ENCODE results near the gene RAB11B. TPM values are rescaled to one million over a fixed set of nuclear protein-coding genes. Genes with fewer than 3 reads are reported as not detected.
"Not testable (repeated sequence)": the region's sequence is repeated elsewhere in the genome, so short reads cannot be mapped to it uniquely, and the experiment has no call there.

RAB11B gene
- total RNA-seq, 1 donor from 2014 or later, result 86.1 TPM

DNA sequence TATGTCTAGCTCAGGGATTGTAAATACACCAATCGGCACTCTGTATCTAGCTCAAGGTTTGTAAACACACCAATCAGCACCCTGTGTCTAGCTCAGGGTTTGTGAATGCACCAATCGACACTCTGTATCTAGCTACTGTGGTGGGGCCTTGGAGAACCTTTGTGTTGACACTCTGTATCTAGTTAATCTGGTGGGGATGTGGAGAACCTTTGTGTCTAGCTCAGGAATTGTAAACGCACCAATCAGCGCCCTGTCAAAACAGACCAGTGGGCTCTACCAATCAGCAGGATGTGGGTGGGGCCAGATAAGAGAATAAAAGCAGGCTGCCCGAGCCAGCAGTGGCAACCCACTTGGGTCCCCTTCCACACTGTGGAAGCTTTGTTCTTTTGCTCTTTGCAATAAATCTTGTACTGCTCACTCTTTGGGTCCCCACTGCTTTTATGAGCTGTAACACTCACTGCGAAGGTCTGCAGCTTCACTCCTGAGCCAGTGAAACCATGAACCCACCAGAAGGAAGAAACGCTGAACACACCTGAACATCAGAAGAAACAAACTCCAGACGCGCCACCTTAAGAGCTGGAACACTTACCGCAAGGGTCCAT, 13.7 kb upstream of the RAB11B start:
- H3K27ac Mint-ChIP-seq; H3K4me3 Mint-ChIP-seq (ENCODE audit: low read depth); H3K36me3 Mint-ChIP-seq (ENCODE audit: low read depth); H3K27me3 Mint-ChIP-seq (ENCODE audit: low read depth); intact Hi-C loops (cut with micrococcal nuclease); DNase-seq (ENCODE audit: low spot score); H3K9me3 Mint-ChIP-seq; H3K4me1 Mint-ChIP-seq (ENCODE audit: low read depth): not testable (repeated sequence)

GRCh38 chr19:8377598-8377997, 12.6 kb upstream of the RAB11B start:
- peaks cover 4% of the 10 kb centered on the region for H3K4me1 Mint-ChIP-seq (ENCODE audit: low read depth)
- peaks cover 3% of the 10 kb centered on the region for H3K27me3 Mint-ChIP-seq (ENCODE audit: low read depth)
- no peaks in the 10 kb centered on the region for H3K9me3 Mint-ChIP-seq
- no peak for DNase-seq (ENCODE audit: low spot score)
- no peak overlapping the region for H3K27ac Mint-ChIP-seq
- H3K36me3 Mint-ChIP-seq (ENCODE audit: low read depth), result peaks cover 4% of the 10 kb centered on the region
- H3K4me3 Mint-ChIP-seq (ENCODE audit: low read depth), result no peak overlapping the region
- intact Hi-C loops (cut with micrococcal nuclease), result no loop called here

GRCh38 chr19:8379156-8379891, 10.8 kb upstream of the RAB11B start:
- H3K36me3 Mint-ChIP-seq (ENCODE audit: low read depth); H3K4me1 Mint-ChIP-seq (ENCODE audit: low read depth); H3K27me3 Mint-ChIP-seq (ENCODE audit: low read depth); H3K4me3 Mint-ChIP-seq (ENCODE audit: low read depth); intact Hi-C loops (cut with micrococcal nuclease); H3K27ac Mint-ChIP-seq; H3K9me3 Mint-ChIP-seq; DNase-seq (ENCODE audit: low spot score): not testable (repeated sequence)

GRCh38 chr19:8384569-8384968, 5.6 kb upstream of the RAB11B start:
- DNase-seq (ENCODE audit: low spot score); H3K36me3 Mint-ChIP-seq (ENCODE audit: low read depth); H3K9me3 Mint-ChIP-seq; H3K4me1 Mint-ChIP-seq (ENCODE audit: low read depth); intact Hi-C loops (cut with micrococcal nuclease); H3K4me3 Mint-ChIP-seq (ENCODE audit: low read depth); H3K27me3 Mint-ChIP-seq (ENCODE audit: low read depth): not testable (repeated sequence)
- H3K27ac Mint-ChIP-seq, result peak overlapping the region; percentile 1

DNA sequence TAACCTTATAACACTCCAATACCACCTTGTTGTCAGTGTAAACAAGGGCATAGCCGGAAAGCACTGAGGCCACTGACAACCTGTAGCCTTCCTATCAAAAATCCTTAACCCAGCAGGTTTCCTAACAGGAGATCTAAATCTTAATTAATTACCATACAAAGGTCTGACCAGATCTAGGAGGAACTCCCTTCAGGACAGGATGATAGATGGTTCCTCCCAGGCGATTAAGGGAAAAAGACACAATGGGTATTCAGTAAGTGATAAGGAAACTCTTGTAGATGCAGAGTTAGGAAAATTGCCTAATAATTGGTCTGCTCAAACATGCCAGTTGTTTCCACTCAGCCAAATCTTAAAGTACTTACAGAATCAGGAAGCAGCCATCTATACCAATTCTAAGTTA, 5.1 kb upstream of the RAB11B start:
- H3K36me3 Mint-ChIP-seq (ENCODE audit: low read depth); H3K27me3 Mint-ChIP-seq (ENCODE audit: low read depth); H3K4me1 Mint-ChIP-seq (ENCODE audit: low read depth); intact Hi-C loops (cut with micrococcal nuclease); H3K9me3 Mint-ChIP-seq; H3K27ac Mint-ChIP-seq; H3K4me3 Mint-ChIP-seq (ENCODE audit: low read depth); DNase-seq (ENCODE audit: low spot score): not testable (repeated sequence)

DNA sequence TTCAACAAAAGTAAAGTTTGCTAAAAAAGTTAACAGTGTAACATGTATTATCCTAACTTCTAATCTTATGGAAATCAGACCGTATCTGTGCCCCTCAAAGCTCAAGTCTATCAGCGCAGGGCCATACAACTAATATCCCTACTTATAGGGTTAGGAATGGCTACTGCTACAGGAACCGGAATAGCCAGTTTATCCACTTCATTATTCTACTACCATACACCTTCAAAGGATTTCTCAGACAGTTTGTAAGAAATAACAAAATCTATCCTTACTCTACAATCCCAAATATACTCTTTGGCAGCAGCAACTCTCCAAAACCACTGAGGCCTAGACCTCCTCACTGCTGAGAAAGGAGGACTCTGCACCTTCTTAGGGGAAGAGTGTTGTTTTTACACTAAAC, 4.6 kb upstream of the RAB11B start:
- DNase-seq (ENCODE audit: low spot score); H3K36me3 Mint-ChIP-seq (ENCODE audit: low read depth); intact Hi-C loops (cut with micrococcal nuclease); H3K4me1 Mint-ChIP-seq (ENCODE audit: low read depth); H3K4me3 Mint-ChIP-seq (ENCODE audit: low read depth); H3K9me3 Mint-ChIP-seq; H3K27me3 Mint-ChIP-seq (ENCODE audit: low read depth); H3K27ac Mint-ChIP-seq: not testable (repeated sequence)

- H3K9me3 Mint-ChIP-seq; H3K27me3 Mint-ChIP-seq (ENCODE audit: low read depth); H3K36me3 Mint-ChIP-seq (ENCODE audit: low read depth); DNase-seq (ENCODE audit: low spot score); H3K27ac Mint-ChIP-seq; H3K4me1 Mint-ChIP-seq (ENCODE audit: low read depth); H3K4me3 Mint-ChIP-seq (ENCODE audit: low read depth); intact Hi-C loops (cut with micrococcal nuclease): not testable (repeated sequence)
Observed at GRCh38 chr19:8386419-8386818, 3.7 kb upstream of the RAB11B start.

GRCh38 chr19:8386990-8387389, 3.2 kb upstream of the RAB11B start:
- Mint-ChIP-seq H3K27me3 (ENCODE audit: low read depth) (no peaks in the 10 kb centered on the region), H3K4me3 (ENCODE audit: low read depth) (no peak overlapping the region), H3K36me3 (ENCODE audit: low read depth) (peaks cover 7% of the 10 kb centered on the region), H3K4me1 (ENCODE audit: low read depth) (peaks cover 13% of the 10 kb centered on the region), H3K9me3 (no peaks in the 10 kb centered on the region), H3K27ac (no peak overlapping the region)
- intact Hi-C loops (cut with micrococcal nuclease), result no loop called here
- DNase-seq (ENCODE audit: low spot score), result no peak

- peak overlapping the region; percentile 60 for H3K4me3 Mint-ChIP-seq (ENCODE audit: low read depth)
- intact Hi-C loops (cut with micrococcal nuclease), result no loop called here
- peaks cover 9% of the 10 kb centered on the region for H3K36me3 Mint-ChIP-seq (ENCODE audit: low read depth)
- DNase-seq (ENCODE audit: low spot score), result no peak
- no peaks in the 10 kb centered on the region for H3K27me3 Mint-ChIP-seq (ENCODE audit: low read depth)
- H3K27ac Mint-ChIP-seq, result peak overlapping the region; percentile 55
- H3K4me1 Mint-ChIP-seq (ENCODE audit: low read depth), result peaks cover 16% of the 10 kb centered on the region
- no peaks in the 10 kb centered on the region for H3K9me3 Mint-ChIP-seq
Observed at GRCh38 chr19:8387688-8388611, 2.2 kb upstream of the RAB11B start.

DNA sequence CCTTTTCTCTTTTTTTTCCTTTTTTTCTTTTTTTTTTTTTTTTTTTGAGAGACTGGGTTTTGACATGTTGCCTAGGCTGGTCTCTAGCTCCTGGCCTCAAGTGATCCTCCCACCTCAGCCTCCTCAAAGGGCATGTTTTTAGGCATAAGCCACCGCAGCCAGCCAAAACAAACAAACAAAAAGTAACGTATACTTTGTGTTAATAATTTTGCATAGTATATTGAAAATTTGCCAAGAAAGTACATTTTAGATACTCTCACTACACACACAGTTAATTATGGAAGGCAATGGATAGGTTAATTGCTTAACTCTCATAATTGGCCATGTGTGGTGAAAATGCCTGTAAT, 1.6 kb upstream of the RAB11B start:
- Mint-ChIP-seq H3K27me3 (ENCODE audit: low read depth) (no peaks in the 10 kb centered on the region), H3K36me3 (ENCODE audit: low read depth) (peaks cover 10% of the 10 kb centered on the region), H3K4me3 (ENCODE audit: low read depth) (no peak overlapping the region), H3K27ac (no peak overlapping the region), H3K9me3 (no peaks in the 10 kb centered on the region), H3K4me1 (ENCODE audit: low read depth) (peaks cover 18% of the 10 kb centered on the region)
- intact Hi-C loops (cut with micrococcal nuclease), result no loop called here
- DNase-seq (ENCODE audit: low spot score), result no peak

GRCh38 chr19:8390617-8390981, 439 bp downstream of the RAB11B start:
- Mint-ChIP-seq H3K36me3 (ENCODE audit: low read depth) (peaks cover 10% of the 10 kb centered on the region), H3K9me3 (no peaks in the 10 kb centered on the region), H3K27ac (peak overlapping the region; percentile 60), H3K4me1 (ENCODE audit: low read depth) (peaks cover 16% of the 10 kb centered on the region), H3K27me3 (ENCODE audit: low read depth) (no peaks in the 10 kb centered on the region), H3K4me3 (ENCODE audit: low read depth) (peak overlapping the region; percentile 69)
- peak; percentile 91 for DNase-seq (ENCODE audit: low spot score)
- intact Hi-C loops (cut with micrococcal nuclease), result loop anchor here (2.0 kb wide), 1 partner anchor 54 kb away; the partner anchor contains the start of gene HNRNPM

- H3K27me3 Mint-ChIP-seq (ENCODE audit: low read depth), result no peaks in the 10 kb centered on the region
- intact Hi-C loops (cut with micrococcal nuclease), result loop anchor here (2.0 kb wide), 1 partner anchor 53 kb away; the partner anchor contains the start of gene HNRNPM
- no peak for DNase-seq (ENCODE audit: low spot score)
- peaks cover 13% of the 10 kb centered on the region for H3K36me3 Mint-ChIP-seq (ENCODE audit: low read depth)
- no peak overlapping the region for H3K27ac Mint-ChIP-seq
- peak overlapping the region; percentile 69 for H3K4me3 Mint-ChIP-seq (ENCODE audit: low read depth)
- no peaks in the 10 kb centered on the region for H3K9me3 Mint-ChIP-seq
- peaks cover 20% of the 10 kb centered on the region for H3K4me1 Mint-ChIP-seq (ENCODE audit: low read depth)
Observed at GRCh38 chr19:8391198-8392016, 1.2 kb downstream of the RAB11B start.
